HepG2 (cell line): Measurements from ENCODE around the gene SELENOW.

Experiments used
- BRCA1 ChIP-seq: sonication (generic); formaldehyde crosslinking; IDR thresholded peaks from 2 replicates; pipeline ENCODE4 v1.4.0; 2020; ENCODE audit warnings: missing genetic modification reagents
- EZH2 ChIP-seq: conservative IDR thresholded peaks from 2 replicates; pipeline ENCODE4 v1.6.1; 2012; ENCODE audit warnings: mild to moderate bottlenecking, low read depth, low read length, moderate library complexity
- GTF2F1 ChIP-seq: fragments of 150-350 bp; IDR thresholded peaks from 2 replicates; pipeline ENCODE4 v1.6.1; 2014; ENCODE audit warnings: low read length
- JUNB ChIP-seq: sonication (generic); formaldehyde crosslinking; IDR thresholded peaks from 2 replicates; pipeline ENCODE4 v1.8.0; 2022; ENCODE audit warnings: missing genetic modification reagents, mild to moderate bottlenecking, borderline replicate concordance
- KDM5A ChIP-seq: fragments of 200-600 bp; sonication (generic); IDR thresholded peaks from 2 replicates; pipeline ENCODE4 v1.7.0; 2018; ENCODE audit warnings: antibody characterized with exemption, mild to moderate bottlenecking, low read length, borderline replicate concordance
- POLR2A ChIP-seq, 2 experiments: IDR thresholded peaks; 2 replicates each; pipeline ENCODE4 v1.6.1; 2011; ENCODE audit warnings: low read depth in 2 of 2, low read length in 2 of 2, mild to moderate bottlenecking in 1 of 2, moderate library complexity in 1 of 2; ENCODE audit not compliant: insufficient read depth in 1 of 2
- RBFOX2 ChIP-seq: fragments of 200-400 bp; formaldehyde crosslinking; IDR thresholded peaks from 2 replicates; pipeline ENCODE4 v1.6.1; 2017; ENCODE audit warnings: low read depth, mild to moderate bottlenecking, low read length
- RNF2 ChIP-seq: fragments of 450-650 bp; conservative IDR thresholded peaks from 2 replicates; pipeline ENCODE4 v1.6.1; 2016; ENCODE audit warnings: low read depth
- TP53 ChIP-seq: sonication (generic); formaldehyde crosslinking; conservative IDR thresholded peaks from 2 replicates; pipeline ENCODE4 v1.4.0; 2020; ENCODE audit warnings: missing genetic modification reagents
- ZNF251 ChIP-seq: sonication (generic); formaldehyde crosslinking; IDR thresholded peaks from 2 replicates; pipeline ENCODE4 v1.9.0; 2021; ENCODE audit warnings: mild to moderate bottlenecking, missing genetic modification reagents
- TF ChIP-seq, protein P1 (sequence below): sonication (generic); formaldehyde crosslinking; IDR thresholded peaks from 2 replicates; pipeline ENCODE4 v1.5.0; 2020; ENCODE audit warnings: missing genetic modification reagents
- TF ChIP-seq, protein P2 (sequence below): IDR thresholded peaks from 2 replicates; pipeline ENCODE4 v1.6.1; 2016
- TF ChIP-seq, protein P3 (sequence below): sonication (generic); formaldehyde crosslinking; IDR thresholded peaks from 2 replicates; pipeline ENCODE4 v1.5.0; 2020; ENCODE audit warnings: mild to moderate bottlenecking, missing genetic modification reagents, moderate library complexity

DNA sequence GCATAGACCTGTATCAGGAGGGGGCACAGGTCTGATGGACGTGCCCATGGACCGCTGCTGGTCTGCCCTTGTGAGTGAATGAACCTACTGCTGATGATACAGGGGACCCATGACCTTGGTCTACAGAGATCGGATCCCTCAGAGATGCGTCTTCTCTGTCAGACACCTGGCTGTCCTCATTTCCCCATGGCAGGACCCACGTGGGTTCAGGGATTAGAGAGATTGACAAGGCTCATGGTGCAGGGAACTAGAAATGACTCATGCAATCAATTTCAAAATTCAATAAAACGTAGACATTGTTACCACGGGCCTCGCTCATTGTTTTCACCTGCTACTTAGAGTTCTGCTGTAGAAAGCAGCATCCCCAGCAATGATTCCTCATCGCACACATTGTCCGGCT lies 26.8 kb downstream of the SELENOW start:
- TF ChIP-seq EZH2 = no peak
- TF ChIP-seq ZNF251 (CRISPR knock-in tag) = no peak
- TF ChIP-seq, protein P1, sequence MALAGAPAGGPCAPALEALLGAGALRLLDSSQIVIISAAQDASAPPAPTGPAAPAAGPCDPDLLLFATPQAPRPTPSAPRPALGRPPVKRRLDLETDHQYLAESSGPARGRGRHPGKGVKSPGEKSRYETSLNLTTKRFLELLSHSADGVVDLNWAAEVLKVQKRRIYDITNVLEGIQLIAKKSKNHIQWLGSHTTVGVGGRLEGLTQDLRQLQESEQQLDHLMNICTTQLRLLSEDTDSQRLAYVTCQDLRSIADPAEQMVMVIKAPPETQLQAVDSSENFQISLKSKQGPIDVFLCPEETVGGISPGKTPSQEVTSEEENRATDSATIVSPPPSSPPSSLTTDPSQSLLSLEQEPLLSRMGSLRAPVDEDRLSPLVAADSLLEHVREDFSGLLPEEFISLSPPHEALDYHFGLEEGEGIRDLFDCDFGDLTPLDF (CRISPR knock-in tag) = no peak
- TF ChIP-seq POLR2A (IDR thresholded peaks at IDR 0.05; ENCODE audit: insufficient read depth in 1 of 2, low read depth in 2 of 2, low read length in 2 of 2) = no peak
- no peak for TF ChIP-seq RNF2
- TF ChIP-seq BRCA1 = no peak
- TF ChIP-seq GTF2F1 = no peak
- TF ChIP-seq, protein P2, sequence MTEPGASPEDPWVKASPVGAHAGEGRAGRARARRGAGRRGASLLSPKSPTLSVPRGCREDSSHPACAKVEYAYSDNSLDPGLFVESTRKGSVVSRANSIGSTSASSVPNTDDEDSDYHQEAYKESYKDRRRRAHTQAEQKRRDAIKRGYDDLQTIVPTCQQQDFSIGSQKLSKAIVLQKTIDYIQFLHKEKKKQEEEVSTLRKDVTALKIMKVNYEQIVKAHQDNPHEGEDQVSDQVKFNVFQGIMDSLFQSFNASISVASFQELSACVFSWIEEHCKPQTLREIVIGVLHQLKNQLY (CRISPR knock-in tag) = no peak
- TF ChIP-seq RBFOX2 = no peak
- no peak for TF ChIP-seq KDM5A
- TF ChIP-seq JUNB (CRISPR knock-in tag) = no peak
- TF ChIP-seq TP53 = no peak
- TF ChIP-seq, protein P3, sequence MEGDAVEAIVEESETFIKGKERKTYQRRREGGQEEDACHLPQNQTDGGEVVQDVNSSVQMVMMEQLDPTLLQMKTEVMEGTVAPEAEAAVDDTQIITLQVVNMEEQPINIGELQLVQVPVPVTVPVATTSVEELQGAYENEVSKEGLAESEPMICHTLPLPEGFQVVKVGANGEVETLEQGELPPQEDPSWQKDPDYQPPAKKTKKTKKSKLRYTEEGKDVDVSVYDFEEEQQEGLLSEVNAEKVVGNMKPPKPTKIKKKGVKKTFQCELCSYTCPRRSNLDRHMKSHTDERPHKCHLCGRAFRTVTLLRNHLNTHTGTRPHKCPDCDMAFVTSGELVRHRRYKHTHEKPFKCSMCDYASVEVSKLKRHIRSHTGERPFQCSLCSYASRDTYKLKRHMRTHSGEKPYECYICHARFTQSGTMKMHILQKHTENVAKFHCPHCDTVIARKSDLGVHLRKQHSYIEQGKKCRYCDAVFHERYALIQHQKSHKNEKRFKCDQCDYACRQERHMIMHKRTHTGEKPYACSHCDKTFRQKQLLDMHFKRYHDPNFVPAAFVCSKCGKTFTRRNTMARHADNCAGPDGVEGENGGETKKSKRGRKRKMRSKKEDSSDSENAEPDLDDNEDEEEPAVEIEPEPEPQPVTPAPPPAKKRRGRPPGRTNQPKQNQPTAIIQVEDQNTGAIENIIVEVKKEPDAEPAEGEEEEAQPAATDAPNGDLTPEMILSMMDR (CRISPR knock-in tag) = no peak
